Prostate gland (tissue), 2 donors: ENCODE results near the gene MTM1. TPM values are rescaled to one million over a fixed set of nuclear protein-coding genes. Genes with fewer than 3 reads are reported as not detected.

Experiments used
- DNase-seq: peaks from one replicate; pipeline ENCODE4 v3.0.0-alpha.2; 2019; ENCODE audit warnings: low spot score
- H3K27ac ChIP-seq, 2 donors: fragments of 200-600 bp; sonication (generic); 2 replicates each; pipeline ENCODE4 v1.5.1; 2017 to 2019
- H3K27me3 ChIP-seq: fragments of 200-600 bp; sonication (generic); replicated peaks from 2 replicates; pipeline ENCODE4 v1.5.1; 2019; ENCODE audit not compliant: insufficient read depth
- H3K36me3 ChIP-seq, 2 donors: fragments of 200-600 bp; sonication (generic); 1 replicate in 1 of 2; 2 replicates in 1 of 2; pipeline versions ENCODE4 v1.5.1 to v1.8.1; 2017 to 2019
- H3K4me1 ChIP-seq: fragments of 200-600 bp; sonication (generic); replicated peaks from 2 replicates; pipeline ENCODE4 v1.5.1; 2019
- H3K4me3 ChIP-seq, 2 donors: fragments of 200-600 bp; sonication (generic); 2 replicates each; pipeline ENCODE4 v1.5.1; 2017 to 2019
- H3K9me3 ChIP-seq: fragments of 200-600 bp; sonication (generic); 2 replicates; pipeline ENCODE4 v1.5.1; 2017
- CTCF ChIP-seq, 4 experiments: fragments of 200-600 bp in 2 of 4; fragments of 450-650 bp in 2 of 4; sonication (generic) in 2 of 4; IDR thresholded peaks; 1 replicate in 3 of 4; 2 replicates in 1 of 4; pipeline ENCODE4 v1.5.1; 2016 to 2019; ENCODE audit warnings: antibody characterized with exemption in 4 of 4, mild to moderate bottlenecking in 2 of 4, moderate library complexity in 2 of 4
- POLR2A ChIP-seq: fragments of 450-650 bp; IDR thresholded peaks from one replicate; pipeline ENCODE4 v1.6.1; 2016; ENCODE audit warnings: antibody characterized with exemption, mild to moderate bottlenecking
- POLR2AphosphoS5 ChIP-seq: sonication (generic); formaldehyde crosslinking; IDR thresholded peaks from one replicate; pipeline ENCODE4 v1.6.1; 2017; ENCODE audit warnings: antibody characterized with exemption
- WGBS: methylation state at CpG from one replicate; pipeline ENCODE4 v1.1.5; 2018; 5-methylcytosine and 5-hydroxymethylcytosine counted together
- intact Hi-C: fragments of 100-400 bp; cut with DNase I; formaldehyde crosslinking; loops from one replicate; pipeline ENCODE4 v1.14.2; 2022
- total RNA-seq, 2 donors: library from RNA; depleted of rRNA; stranded (reverse); fragments of >200 nt; gene quantifications; one replicate each; pipeline ENCODE4 v1.1.0, GENCODE V29; 2016

Gene MTM1
- total RNA-seq, 2 donors from 2014 or later, result 10.3 to 30.2 TPM

GRCh38 chrX:150547375-150548115 lies 20.9 kb upstream of the MTM1 start:
- no peaks in the 10 kb centered on the region for H3K4me1 ChIP-seq
- intact Hi-C loops, result no loop called here
- H3K36me3 ChIP-seq, result no peaks in the 10 kb centered on the region
- no peaks in the 10 kb centered on the region for H3K27me3 ChIP-seq
- peak overlapping the region; percentile 64 to 68 for H3K27ac ChIP-seq
- TF ChIP-seq CTCF (IDR thresholded peaks at IDR 0.05) (no peak), POLR2AphosphoS5 (peak; percentile 21)
- peak overlapping the region; percentile 21 to 23 for H3K4me3 ChIP-seq
- peak; percentile 34 for DNase-seq
- WGBS, result 32% methylated on average over 7 of the region's 54 CpGs
- H3K9me3 ChIP-seq, result no peaks in the 10 kb centered on the region

- whole genome bisulfite sequencing, result 90% methylated on average over 4 of the region's 4 CpGs
- no peaks in the 10 kb centered on the region for H3K36me3 ChIP-seq
- H3K4me3 ChIP-seq, result no peak overlapping the region
- no peaks in the 10 kb centered on the region for H3K9me3 ChIP-seq
- TF ChIP-seq CTCF (IDR thresholded peaks at IDR 0.05) (no peak), POLR2AphosphoS5 (no peak), POLR2A (no peak)
- H3K27me3 ChIP-seq, result no peaks in the 10 kb centered on the region
- no peaks in the 10 kb centered on the region for H3K4me1 ChIP-seq
- H3K27ac ChIP-seq, result peak overlapping the region; percentile 64 to 68
- DNase-seq, result no peak
- intact Hi-C loops, result no loop called here
Measured at GRCh38 chrX:150548251-150548650, 20.2 kb upstream of the MTM1 start.

- intact Hi-C loops, result no loop called here
- H3K36me3 ChIP-seq, result no peaks in the 10 kb centered on the region
- no peaks in the 10 kb centered on the region for H3K27me3 ChIP-seq
- H3K9me3 ChIP-seq, result no peaks in the 10 kb centered on the region
- no peak for DNase-seq
- no peak overlapping the region for H3K27ac ChIP-seq
- H3K4me1 ChIP-seq, result no peaks in the 10 kb centered on the region
- TF ChIP-seq POLR2AphosphoS5 (no peak), POLR2A (no peak), CTCF (IDR thresholded peaks at IDR 0.05) (no peak)
- no peak overlapping the region for H3K4me3 ChIP-seq
- 88% methylated on average over 2 of the region's 2 CpGs for WGBS
Measured at GRCh38 chrX:150548684-150549083, 19.7 kb upstream of the MTM1 start.

GRCh38 chrX:150551963-150552362 lies 16.5 kb upstream of the MTM1 start:
- H3K27ac ChIP-seq, result no peak overlapping the region
- intact Hi-C loops, result no loop called here
- WGBS, result 89% methylated on average over 3 of the region's 3 CpGs
- no peak for TF ChIP-seq POLR2A
- TF ChIP-seq CTCF (IDR thresholded peaks at IDR 0.05), result no peak
- TF ChIP-seq POLR2AphosphoS5, result no peak
- H3K9me3 ChIP-seq, result no peaks in the 10 kb centered on the region
- H3K36me3 ChIP-seq, result no peaks in the 10 kb centered on the region
- DNase-seq, result no peak
- H3K27me3 ChIP-seq, result no peaks in the 10 kb centered on the region
- H3K4me3 ChIP-seq, result no peak overlapping the region
- H3K4me1 ChIP-seq, result no peaks in the 10 kb centered on the region

GRCh38 chrX:150558424-150558823 lies 10.0 kb upstream of the MTM1 start:
- no peaks in the 10 kb centered on the region for H3K9me3 ChIP-seq
- TF ChIP-seq POLR2AphosphoS5, result no peak
- TF ChIP-seq CTCF (IDR thresholded peaks at IDR 0.05), result no peak
- TF ChIP-seq POLR2A, result no peak
- no peaks in the 10 kb centered on the region for H3K36me3 ChIP-seq
- H3K27me3 ChIP-seq, result no peaks in the 10 kb centered on the region
- WGBS, result 33% methylated on average over 6 of the region's 7 CpGs
- no peaks in the 10 kb centered on the region for H3K4me1 ChIP-seq
- DNase-seq, result no peak
- no peak overlapping the region for H3K27ac ChIP-seq
- no peak overlapping the region for H3K4me3 ChIP-seq
- intact Hi-C loops, result no loop called here
